ENCODE results near the gene CCDC90B. TPM values are rescaled to one million over a fixed set of nuclear protein-coding genes. Genes with fewer than 3 reads are reported as not detected.
A peak's percentile ranks its signal among the peaks of the same experiment; 100 is the strongest.
"Not testable (repeated sequence)": the region's sequence is repeated elsewhere in the genome, so short reads cannot be mapped to it uniquely, and the experiment has no call there.

CCDC90B gene
- total RNA-seq, 1 donor from 2014 or later, result 58.5 TPM

DNA sequence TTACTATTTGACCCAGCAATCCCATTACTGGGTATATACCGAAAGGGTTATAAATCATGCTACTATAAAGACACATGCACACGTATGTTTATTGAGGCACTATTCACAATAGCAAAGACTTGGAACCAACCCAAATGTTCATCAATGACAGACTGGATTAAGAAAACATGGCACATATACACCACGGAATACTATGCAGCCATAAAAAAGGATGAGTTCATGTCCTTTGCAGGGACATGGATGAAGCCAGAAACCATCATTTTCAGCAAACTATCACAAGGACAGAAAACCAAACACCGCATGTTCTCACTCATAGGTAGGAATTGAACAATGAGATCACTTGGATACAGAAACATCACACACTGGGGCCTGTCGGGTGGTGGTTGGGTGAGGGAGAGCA lies 14.4 kb downstream of the CCDC90B start:
- not testable (repeated sequence) for H3K9me3 ChIP-seq (ENCODE audit: control insufficient read depth in 3 of 3, low read length in 3 of 3); H3K9ac ChIP-seq (ENCODE audit: low read depth in 1 of 3, low read length in 3 of 3); H3K27ac ChIP-seq (ENCODE audit: low read depth, low read length); H3K27me3 ChIP-seq (ENCODE audit: control insufficient read depth in 3 of 3, insufficient read depth in 3 of 3, low read length in 3 of 3); H3K4me1 ChIP-seq (ENCODE audit: control insufficient read depth in 3 of 3, insufficient read depth in 3 of 3, low read length in 3 of 3); H3K4me3 ChIP-seq (ENCODE audit: low read length in 3 of 3)
- peaks cover 3 to 33% (median 20%) of the 10 kb centered on the region in 3 donors for H3K36me3 ChIP-seq (ENCODE audit: control insufficient read depth in 3 of 3, insufficient read depth in 3 of 3, low read length in 3 of 3)

DNA sequence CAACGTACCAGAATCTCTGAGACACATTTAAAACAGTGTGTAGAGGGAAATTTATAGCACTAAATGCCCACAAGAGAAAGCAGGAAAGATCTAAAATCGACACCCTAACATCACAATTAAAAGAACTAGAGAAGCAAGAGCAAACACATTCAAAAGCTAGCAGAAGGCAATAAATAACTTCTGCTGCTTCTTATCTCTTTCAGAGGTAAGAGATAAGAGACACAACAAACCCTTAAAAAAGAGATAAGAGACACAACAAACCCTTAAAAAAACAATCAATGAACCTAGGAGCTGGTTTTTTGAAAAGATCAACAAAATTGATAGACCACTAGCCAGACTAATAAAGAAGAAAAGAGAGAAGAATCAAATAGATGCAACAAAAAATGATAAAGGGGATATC lies 17.1 kb downstream of the CCDC90B start:
- not testable (repeated sequence) for H3K27ac ChIP-seq (ENCODE audit: low read depth, low read length); H3K4me1 ChIP-seq (ENCODE audit: control insufficient read depth in 3 of 3, insufficient read depth in 3 of 3, low read length in 3 of 3); H3K9me3 ChIP-seq (ENCODE audit: control insufficient read depth in 3 of 3, low read length in 3 of 3); H3K9ac ChIP-seq (ENCODE audit: low read depth in 1 of 3, low read length in 3 of 3); H3K4me3 ChIP-seq (ENCODE audit: low read length in 3 of 3); H3K27me3 ChIP-seq (ENCODE audit: control insufficient read depth in 3 of 3, insufficient read depth in 3 of 3, low read length in 3 of 3)
- H3K36me3 ChIP-seq (ENCODE audit: control insufficient read depth in 3 of 3, insufficient read depth in 3 of 3, low read length in 3 of 3), result peaks cover 6 to 31% (median 30%) of the 10 kb centered on the region in 3 donors

DNA sequence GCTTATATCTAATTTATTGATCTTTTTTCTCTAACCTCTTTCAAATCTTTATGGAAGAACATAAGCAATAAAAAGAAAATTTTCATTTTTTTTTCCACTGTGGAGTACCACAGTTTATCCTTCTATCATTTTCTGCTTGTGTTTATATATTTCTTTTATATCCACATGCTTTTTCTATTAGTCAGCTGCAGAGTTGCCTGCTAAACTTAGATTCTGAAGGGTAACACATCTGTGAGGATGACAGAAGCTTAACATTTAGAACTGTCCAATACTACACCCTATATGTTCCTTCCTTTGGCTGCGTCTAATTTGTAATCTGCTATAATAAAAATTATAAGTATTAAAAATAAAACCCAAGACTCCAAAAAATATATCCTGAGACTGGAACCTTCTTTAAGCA lies 20.8 kb downstream of the CCDC90B start:
- Histone ChIP-seq H3K9me3 (ENCODE audit: control insufficient read depth in 3 of 3, low read length in 3 of 3) (no peaks in the 10 kb centered on the region), H3K4me1 (ENCODE audit: control insufficient read depth in 3 of 3, insufficient read depth in 3 of 3, low read length in 3 of 3) (no peaks in the 10 kb centered on the region), H3K27ac (ENCODE audit: low read depth, low read length) (no peak overlapping the region), H3K4me3 (ENCODE audit: low read length in 3 of 3) (no peak overlapping the region), H3K36me3 (ENCODE audit: control insufficient read depth in 3 of 3, insufficient read depth in 3 of 3, low read length in 3 of 3) (peaks cover 3 to 34% (median 29%) of the 10 kb centered on the region in 3 donors), H3K9ac (ENCODE audit: low read depth in 1 of 3, low read length in 3 of 3) (no peak overlapping the region), H3K27me3 (ENCODE audit: control insufficient read depth in 3 of 3, insufficient read depth in 3 of 3, low read length in 3 of 3) (no peaks in the 10 kb centered on the region)

DNA sequence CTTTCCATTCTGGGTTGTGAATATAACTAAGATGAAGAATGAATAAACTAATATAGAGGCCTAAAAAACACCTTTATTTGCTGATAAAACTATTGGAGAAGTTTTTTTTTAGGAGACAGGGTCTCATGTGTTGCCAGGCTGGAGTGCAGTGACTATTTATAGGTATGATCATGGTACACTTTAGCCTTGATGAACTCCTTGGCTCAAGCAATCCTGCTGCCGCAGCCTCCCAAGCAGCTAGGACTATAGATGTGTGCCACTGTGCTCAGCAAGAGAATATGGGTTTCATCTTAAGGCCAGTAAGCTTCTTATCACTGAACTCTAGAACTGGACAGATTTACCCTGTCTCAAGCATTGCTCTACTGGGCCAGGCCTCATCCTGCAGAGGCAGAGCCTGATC lies 26.6 kb downstream of the CCDC90B start:
- Histone ChIP-seq H3K4me3 (ENCODE audit: low read length in 3 of 3) (peak overlapping the region in 1 of 3 donors; percentile 19), H3K27ac (ENCODE audit: low read depth, low read length) (peak overlapping the region; percentile 67), H3K9me3 (ENCODE audit: control insufficient read depth in 3 of 3, low read length in 3 of 3) (no peaks in the 10 kb centered on the region), H3K9ac (ENCODE audit: low read depth in 1 of 3, low read length in 3 of 3) (peak overlapping the region in 1 of 3 donors; percentile 21), H3K36me3 (ENCODE audit: control insufficient read depth in 3 of 3, insufficient read depth in 3 of 3, low read length in 3 of 3) (peaks cover 0 to 32% (median 22%) of the 10 kb centered on the region in 3 donors), H3K4me1 (ENCODE audit: control insufficient read depth in 3 of 3, insufficient read depth in 3 of 3, low read length in 3 of 3) (peaks cover 5 to 10% (median 7%) of the 10 kb centered on the region in 3 donors), H3K27me3 (ENCODE audit: control insufficient read depth in 3 of 3, insufficient read depth in 3 of 3, low read length in 3 of 3) (no peaks in the 10 kb centered on the region)

DNA sequence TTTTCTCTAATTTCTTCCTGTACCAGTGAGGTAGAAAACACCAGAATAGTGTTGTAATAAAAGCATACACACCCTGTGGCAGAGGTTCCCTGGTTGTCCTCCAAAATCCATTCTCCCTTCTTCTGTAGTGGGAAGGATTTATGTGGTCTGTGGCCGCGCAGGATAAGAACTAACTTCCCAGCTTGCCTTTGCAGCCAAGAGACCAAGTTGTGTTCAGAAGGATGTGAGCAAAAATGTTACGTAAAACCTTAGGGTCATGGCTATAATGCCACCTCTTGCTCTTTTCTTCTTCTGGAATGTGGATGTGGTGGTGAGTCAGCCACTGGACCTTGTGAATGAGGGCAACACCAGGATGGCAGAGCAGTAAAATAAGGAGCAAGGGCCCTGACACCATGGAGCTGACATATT lies 28.4 kb downstream of the CCDC90B start:
- Histone ChIP-seq H3K27me3 (ENCODE audit: control insufficient read depth in 3 of 3, insufficient read depth in 3 of 3, low read length in 3 of 3) (no peaks in the 10 kb centered on the region), H3K4me3 (ENCODE audit: low read length in 3 of 3) (no peak overlapping the region), H3K9me3 (ENCODE audit: control insufficient read depth in 3 of 3, low read length in 3 of 3) (no peaks in the 10 kb centered on the region), H3K4me1 (ENCODE audit: control insufficient read depth in 3 of 3, insufficient read depth in 3 of 3, low read length in 3 of 3) (peaks cover 5 to 10% (median 7%) of the 10 kb centered on the region in 3 donors), H3K9ac (ENCODE audit: low read depth in 1 of 3, low read length in 3 of 3) (no peak overlapping the region), H3K27ac (ENCODE audit: low read depth, low read length) (no peak overlapping the region), H3K36me3 (ENCODE audit: control insufficient read depth in 3 of 3, insufficient read depth in 3 of 3, low read length in 3 of 3) (peaks cover 0 to 21% (median 13%) of the 10 kb centered on the region in 3 donors)

DNA sequence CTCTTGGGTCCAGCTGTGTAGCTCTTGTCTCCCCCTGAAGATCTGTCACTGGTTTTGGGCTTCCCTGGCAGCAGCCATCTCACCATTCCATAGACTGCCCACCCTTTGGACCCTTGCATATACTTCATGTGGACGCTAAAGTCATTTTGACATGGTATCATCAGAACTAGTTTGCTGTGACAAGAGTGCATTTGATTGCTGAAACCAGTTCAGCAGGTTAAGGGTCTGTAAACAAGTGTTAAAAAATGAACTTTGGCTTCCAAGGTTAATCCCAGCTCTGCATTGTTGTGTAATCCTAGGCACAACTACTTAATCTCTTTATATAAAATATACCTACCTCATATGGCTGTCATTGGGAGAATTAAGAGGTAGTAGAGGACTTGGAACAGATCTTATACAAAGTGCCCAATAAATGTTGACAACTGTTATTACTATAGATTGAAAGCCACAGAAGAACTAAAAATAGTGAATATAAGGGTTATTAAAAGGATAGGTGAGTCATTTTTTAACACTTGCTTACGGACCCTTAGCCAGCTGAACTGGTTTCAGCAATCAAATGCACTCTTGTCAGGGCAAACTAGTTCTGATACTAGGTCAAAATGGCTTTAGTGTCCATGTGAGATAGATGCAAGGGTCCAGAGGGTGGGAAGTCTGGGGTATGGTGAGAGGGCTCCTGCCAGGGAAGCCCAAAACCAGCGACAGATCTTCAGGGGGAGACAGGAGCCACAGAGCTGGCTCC lies 29.4 kb downstream of the CCDC90B start:
- peaks cover 0 to 17% (median 11%) of the 10 kb centered on the region in 3 donors for H3K36me3 ChIP-seq (ENCODE audit: control insufficient read depth in 3 of 3, insufficient read depth in 3 of 3, low read length in 3 of 3)
- no peak overlapping the region for H3K9ac ChIP-seq (ENCODE audit: low read depth in 1 of 3, low read length in 3 of 3)
- no peaks in the 10 kb centered on the region for H3K9me3 ChIP-seq (ENCODE audit: control insufficient read depth in 3 of 3, low read length in 3 of 3)
- H3K4me3 ChIP-seq (ENCODE audit: low read length in 3 of 3), result no peak overlapping the region
- H3K27me3 ChIP-seq (ENCODE audit: control insufficient read depth in 3 of 3, insufficient read depth in 3 of 3, low read length in 3 of 3), result no peaks in the 10 kb centered on the region
- H3K4me1 ChIP-seq (ENCODE audit: control insufficient read depth in 3 of 3, insufficient read depth in 3 of 3, low read length in 3 of 3), result peaks cover 5 to 10% (median 7%) of the 10 kb centered on the region in 3 donors
- no peak overlapping the region for H3K27ac ChIP-seq (ENCODE audit: low read depth, low read length)

DNA sequence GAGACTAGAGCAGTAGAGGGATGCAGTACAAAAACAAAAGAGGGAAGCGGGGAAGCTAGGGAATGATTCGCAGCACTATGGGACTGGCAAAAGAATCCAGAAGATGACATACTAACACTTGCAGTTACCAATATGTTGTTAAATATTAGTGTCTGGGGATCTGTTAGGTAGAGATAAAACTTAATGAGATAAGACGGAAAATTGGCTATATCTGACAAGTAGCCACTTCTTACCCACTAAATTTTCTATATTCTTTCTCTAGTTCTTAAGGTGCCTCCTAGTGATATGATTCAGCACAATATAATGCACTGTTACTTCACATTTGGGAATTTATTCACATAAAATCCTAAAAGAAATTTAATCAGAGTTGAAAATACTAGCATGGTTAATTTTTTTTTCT lies 30.8 kb downstream of the CCDC90B start:
- Histone ChIP-seq H3K4me1 (ENCODE audit: control insufficient read depth in 3 of 3, insufficient read depth in 3 of 3, low read length in 3 of 3) (peaks cover 5 to 10% (median 7%) of the 10 kb centered on the region in 3 donors), H3K27me3 (ENCODE audit: control insufficient read depth in 3 of 3, insufficient read depth in 3 of 3, low read length in 3 of 3) (no peaks in the 10 kb centered on the region), H3K9ac (ENCODE audit: low read depth in 1 of 3, low read length in 3 of 3) (no peak overlapping the region), H3K4me3 (ENCODE audit: low read length in 3 of 3) (no peak overlapping the region), H3K36me3 (ENCODE audit: control insufficient read depth in 3 of 3, insufficient read depth in 3 of 3, low read length in 3 of 3) (peaks cover 0 to 14% (median 7%) of the 10 kb centered on the region in 3 donors), H3K27ac (ENCODE audit: low read depth, low read length) (no peak overlapping the region), H3K9me3 (ENCODE audit: control insufficient read depth in 3 of 3, low read length in 3 of 3) (no peaks in the 10 kb centered on the region)

DNA sequence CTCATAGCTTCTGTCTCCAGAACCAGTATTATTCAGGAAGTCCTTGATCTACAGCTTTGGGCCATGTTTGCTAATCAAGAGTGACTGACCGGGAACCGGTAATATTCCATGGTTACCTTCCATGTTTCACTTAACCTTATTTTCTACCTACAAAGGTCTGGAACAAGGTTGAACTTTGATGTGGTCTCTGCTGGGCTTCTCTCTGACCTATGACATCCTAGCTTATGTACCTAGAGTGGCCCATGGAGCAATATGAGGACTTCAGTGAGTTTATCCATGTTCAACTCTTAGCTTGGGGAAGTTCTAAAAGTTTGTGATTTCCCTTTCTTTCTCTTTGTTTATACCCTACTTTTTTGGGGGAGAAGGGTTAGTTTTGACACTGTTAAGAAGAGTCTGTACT lies 33.2 kb downstream of the CCDC90B start:
- no peaks in the 10 kb centered on the region for H3K9me3 ChIP-seq (ENCODE audit: control insufficient read depth in 3 of 3, low read length in 3 of 3)
- no peaks in the 10 kb centered on the region for H3K27me3 ChIP-seq (ENCODE audit: control insufficient read depth in 3 of 3, insufficient read depth in 3 of 3, low read length in 3 of 3)
- peaks cover 0 to 3% (median 0%) of the 10 kb centered on the region in 3 donors for H3K4me1 ChIP-seq (ENCODE audit: control insufficient read depth in 3 of 3, insufficient read depth in 3 of 3, low read length in 3 of 3)

DNA sequence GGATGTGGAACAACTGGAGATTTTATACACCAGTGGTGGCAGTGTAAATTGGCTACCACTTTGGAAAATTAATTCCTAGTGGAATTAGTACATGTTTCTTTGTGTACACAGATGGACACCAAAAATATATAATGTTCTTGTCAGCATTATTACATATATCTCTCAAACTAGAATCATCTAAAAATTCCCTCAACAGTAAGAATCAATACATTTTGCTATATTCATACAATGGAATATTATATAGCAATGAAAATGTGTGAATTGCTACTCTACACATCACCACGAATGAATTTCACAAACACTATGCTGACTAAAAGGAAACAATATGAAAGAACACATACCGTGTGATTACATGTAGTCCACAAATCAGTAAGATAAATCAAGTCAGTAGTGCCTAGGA lies 33.9 kb downstream of the CCDC90B start:
- Histone ChIP-seq H3K9ac (ENCODE audit: low read depth in 1 of 3, low read length in 3 of 3) (no peak overlapping the region), H3K36me3 (ENCODE audit: control insufficient read depth in 3 of 3, insufficient read depth in 3 of 3, low read length in 3 of 3) (peaks cover 0 to 4% (median 0%) of the 10 kb centered on the region in 3 donors), H3K27me3 (ENCODE audit: control insufficient read depth in 3 of 3, insufficient read depth in 3 of 3, low read length in 3 of 3) (no peaks in the 10 kb centered on the region), H3K4me1 (ENCODE audit: control insufficient read depth in 3 of 3, insufficient read depth in 3 of 3, low read length in 3 of 3) (no peaks in the 10 kb centered on the region), H3K9me3 (ENCODE audit: control insufficient read depth in 3 of 3, low read length in 3 of 3) (no peaks in the 10 kb centered on the region), H3K4me3 (ENCODE audit: low read length in 3 of 3) (no peak overlapping the region), H3K27ac (ENCODE audit: low read depth, low read length) (no peak overlapping the region)

More for the DNA sequence above, 33.2 kb downstream of the CCDC90B start:
- H3K4me3 ChIP-seq (ENCODE audit: low read length in 3 of 3), result no peak overlapping the region
- no peak overlapping the region for H3K27ac ChIP-seq (ENCODE audit: low read depth, low read length)
- peaks cover 0 to 8% (median 3%) of the 10 kb centered on the region in 3 donors for H3K36me3 ChIP-seq (ENCODE audit: control insufficient read depth in 3 of 3, insufficient read depth in 3 of 3, low read length in 3 of 3)
- no peak overlapping the region for H3K9ac ChIP-seq (ENCODE audit: low read depth in 1 of 3, low read length in 3 of 3)

DNA sequence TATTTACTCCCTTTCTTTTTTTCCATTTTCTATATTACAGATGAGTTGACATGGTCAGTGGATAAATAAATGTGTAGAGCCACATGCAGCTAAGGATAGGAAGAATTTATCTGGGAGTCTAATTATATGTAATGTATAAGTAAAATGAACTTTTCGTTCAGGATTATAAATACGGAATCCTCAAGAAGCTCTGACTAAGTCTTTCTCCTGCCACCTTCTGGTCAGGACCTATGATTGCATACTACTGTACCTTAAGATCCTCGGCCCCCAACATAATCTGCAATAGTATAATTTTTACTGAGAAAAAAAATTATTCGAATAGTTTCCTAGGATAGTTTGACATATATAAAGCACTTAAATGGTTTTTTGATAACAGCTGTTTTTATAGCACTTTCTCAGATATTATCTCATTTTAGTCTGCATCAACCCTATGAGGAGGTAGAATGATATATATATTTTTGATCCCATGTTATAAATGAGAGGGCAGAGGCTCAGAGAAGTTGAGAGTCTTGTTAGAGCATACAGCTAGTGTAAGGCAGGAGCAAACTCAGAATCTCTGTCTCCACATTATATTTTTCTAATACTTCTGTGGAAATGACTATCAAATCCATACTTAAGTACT lies 36.1 kb downstream of the CCDC90B start:
- H3K27me3 ChIP-seq (ENCODE audit: control insufficient read depth in 3 of 3, insufficient read depth in 3 of 3, low read length in 3 of 3), result no peaks in the 10 kb centered on the region

More for the DNA sequence above, 36.1 kb downstream of the CCDC90B start:
- Histone ChIP-seq H3K9me3 (ENCODE audit: control insufficient read depth in 3 of 3, low read length in 3 of 3) (no peaks in the 10 kb centered on the region), H3K9ac (ENCODE audit: low read depth in 1 of 3, low read length in 3 of 3) (peak overlapping the region in 1 of 3 donors; percentile 26), H3K36me3 (ENCODE audit: control insufficient read depth in 3 of 3, insufficient read depth in 3 of 3, low read length in 3 of 3) (peaks cover 0 to 5% (median 0%) of the 10 kb centered on the region in 3 donors), H3K4me1 (ENCODE audit: control insufficient read depth in 3 of 3, insufficient read depth in 3 of 3, low read length in 3 of 3) (no peaks in the 10 kb centered on the region), H3K27ac (ENCODE audit: low read depth, low read length) (no peak overlapping the region), H3K4me3 (ENCODE audit: low read length in 3 of 3) (no peak overlapping the region)
